ENCODE results near the gene DNAJC8.
A peak's percentile ranks its signal among the peaks of the same experiment; 100 is the strongest.

The DNAJC8 gene

GRCh38 chr1:28232558-28233263 is at the start of gene DNAJC8:
Gene DNAJC8 (minus strand): TSS chr1:28233029. CDS start chr1:28232998, 31 bp downstream.
- DNase-seq: peak; percentile 95

DNA sequence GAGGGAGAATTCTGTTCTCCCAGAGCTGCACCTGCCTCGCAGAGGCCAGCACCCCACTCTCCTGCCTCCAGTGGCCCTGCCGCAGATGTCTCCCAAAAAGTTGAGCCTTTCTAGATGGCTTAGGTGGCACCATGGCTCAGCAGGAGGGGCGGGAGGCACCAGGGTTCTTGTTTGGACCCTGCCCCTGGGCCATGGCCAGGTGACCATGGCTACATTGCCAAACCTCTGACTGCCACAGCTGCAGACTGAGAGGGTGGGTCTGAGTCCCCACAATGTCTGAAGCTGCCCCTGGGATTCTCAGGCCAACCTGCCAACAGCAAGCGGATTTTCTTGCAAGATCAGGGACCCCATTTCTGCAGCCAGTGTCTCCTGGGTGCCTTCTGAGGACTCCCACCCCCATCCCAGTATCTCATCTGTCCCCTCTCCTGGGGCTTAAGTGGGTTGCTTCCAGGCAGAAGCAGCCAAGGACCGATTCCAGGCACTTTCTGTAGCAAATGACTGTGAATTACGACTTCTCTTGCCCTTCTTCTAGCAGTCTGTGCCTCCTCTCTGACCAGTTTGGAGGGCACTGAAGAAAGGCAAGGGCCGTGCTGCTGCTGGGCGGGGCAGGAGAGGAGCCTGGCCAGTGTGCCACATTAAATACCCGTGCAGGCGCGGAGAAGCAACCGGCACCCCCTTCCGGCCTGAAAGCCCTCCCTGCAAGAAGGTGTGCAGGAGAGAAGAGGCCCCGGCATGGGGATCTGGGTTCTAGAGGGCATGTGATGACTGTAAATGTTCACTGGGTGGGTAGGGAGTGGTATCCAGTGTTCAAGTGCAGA is 49.0 kb upstream of the DNAJC8 start:
- no peak for DNase-seq

DNA sequence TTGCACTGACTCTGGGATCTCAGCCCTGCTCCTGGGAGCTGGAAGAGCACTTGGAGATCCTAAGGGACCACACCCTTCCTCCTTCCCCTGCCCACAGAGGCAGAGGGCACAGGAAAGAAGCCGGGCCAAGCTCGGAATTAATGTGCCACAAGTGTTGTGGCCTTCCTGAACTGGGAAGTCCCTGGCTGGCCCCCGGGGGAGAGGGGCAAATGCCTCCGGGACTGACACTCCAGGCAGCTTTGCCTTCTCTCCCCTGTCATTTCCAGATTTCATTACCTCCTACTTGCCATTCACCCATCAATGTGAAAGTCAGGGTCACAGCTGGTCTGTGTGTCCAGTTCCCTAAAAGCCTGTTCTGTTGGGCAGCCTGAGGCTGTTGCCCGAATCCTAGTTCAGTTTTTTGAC is 48.1 kb upstream of the DNAJC8 start:
- no peak for DNase-seq

DNA sequence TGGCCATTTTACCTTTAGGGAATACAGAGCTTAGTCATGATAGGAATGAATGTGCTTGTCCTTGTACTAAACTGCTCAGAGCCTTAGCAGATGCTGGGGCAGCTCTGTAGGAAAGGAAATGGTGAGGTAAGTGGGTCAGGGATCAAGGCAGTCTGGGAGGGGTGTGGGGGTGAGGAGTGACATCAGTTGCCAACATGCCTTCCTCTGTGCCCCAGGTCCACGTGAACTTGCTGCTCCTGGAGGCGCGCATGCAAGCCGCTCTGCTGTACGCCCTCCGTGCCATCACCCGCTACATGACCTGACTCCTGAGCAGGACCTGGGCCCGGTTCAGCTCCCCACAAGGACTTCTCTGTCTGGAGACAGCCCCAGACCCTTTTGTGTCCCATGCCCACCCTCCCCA is 47.7 kb upstream of the DNAJC8 start:
- no peak for DNase-seq

GRCh38 chr1:28279721-28280120 is 46.9 kb upstream of the DNAJC8 start:
- no peak for DNase-seq

DNA sequence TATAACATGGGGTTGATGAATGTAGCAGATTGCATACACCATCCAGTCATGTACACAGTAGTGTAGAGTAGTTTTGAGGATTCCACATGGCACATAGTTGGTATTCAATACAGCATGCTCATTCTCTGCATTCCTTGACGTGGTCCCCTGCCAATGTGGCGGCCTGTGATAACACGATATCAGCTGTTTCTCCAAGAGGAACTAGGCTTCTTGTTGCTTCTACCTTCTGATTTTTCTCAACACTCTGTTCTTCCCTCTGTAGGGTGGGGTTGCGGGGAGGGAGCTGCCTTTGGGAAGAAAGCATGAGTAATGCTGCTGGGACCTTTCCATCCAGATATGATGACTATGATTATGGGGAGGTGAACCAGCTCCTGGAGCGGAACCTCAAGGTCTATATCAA is 45.9 kb upstream of the DNAJC8 start:
- DNase-seq: no peak

DNA sequence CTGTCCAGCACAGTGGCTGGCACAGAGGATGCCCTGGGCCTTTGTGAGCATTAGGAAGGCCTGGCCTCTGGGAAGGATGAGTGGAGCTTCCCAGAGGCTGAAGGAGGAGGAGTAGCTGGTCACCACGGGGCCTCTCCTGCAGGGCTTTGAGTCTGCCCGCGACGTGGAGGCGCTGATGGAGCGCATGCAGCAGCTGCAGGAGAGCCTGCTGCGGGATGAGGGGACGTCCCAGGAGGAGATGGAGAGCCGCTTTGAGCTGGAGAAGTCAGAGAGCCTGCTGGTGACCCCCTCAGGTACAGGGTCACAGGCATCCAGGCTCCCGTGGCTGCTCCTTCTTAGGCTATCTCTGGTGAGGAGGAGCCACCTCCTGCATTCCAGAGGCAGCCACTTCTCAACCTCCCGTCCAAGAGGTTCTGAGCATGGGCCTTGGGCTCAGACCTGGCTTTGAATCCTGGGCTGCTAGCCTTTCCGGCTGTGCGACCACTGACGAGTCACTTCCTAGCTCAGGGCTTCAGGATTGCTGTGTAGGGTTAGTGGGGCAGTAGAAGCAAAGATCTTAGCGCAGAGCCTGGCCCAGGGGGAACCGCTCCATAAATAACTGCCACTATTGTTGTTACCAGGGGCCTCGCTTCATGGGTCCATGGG is 40.5 kb upstream of the DNAJC8 start:
- DNase-seq: no peak

GRCh38 chr1:28272215-28272852 is 39.5 kb upstream of the DNAJC8 start:
- DNase-seq: no peak

DNA sequence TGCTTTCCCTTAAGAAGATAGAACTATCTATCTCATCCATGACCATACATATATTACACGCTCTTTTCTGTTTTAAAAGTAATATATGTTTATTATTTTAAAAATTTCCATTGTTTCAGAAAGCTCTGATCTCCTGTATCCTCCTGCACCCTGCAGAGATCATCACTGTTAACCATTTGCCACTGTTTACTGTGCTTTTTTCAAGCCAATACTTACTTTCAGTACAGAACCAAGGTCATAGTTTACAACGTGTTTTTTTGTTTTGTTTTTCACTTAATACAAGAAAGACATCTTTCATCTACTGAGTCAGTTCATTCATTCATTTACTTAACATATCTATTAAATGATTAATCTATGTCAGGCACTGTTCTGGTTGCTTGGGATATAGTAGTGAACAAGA is 36.7 kb upstream of the DNAJC8 start:
- DNase-seq: no peak

DNA sequence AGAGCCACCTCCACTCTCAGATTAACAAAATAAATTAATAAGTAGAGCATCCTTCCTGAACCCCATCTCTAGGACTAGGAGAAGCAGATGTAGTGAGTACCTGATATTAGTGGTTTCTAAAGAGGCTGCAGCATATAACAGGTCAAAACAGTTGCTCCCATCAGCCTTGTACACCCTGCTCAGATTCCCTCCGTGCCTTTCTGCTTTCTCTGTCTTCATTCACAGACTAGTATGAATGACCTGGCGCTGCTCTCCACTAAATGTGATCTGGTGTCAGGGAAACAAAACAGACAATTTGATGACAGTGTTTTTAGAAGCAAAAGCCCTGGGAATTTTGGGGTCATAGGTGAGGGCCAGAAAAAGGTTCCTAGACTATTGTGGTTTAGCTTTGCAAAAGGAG is 34.8 kb upstream of the DNAJC8 start:
- DNase-seq: no peak

GRCh38 chr1:28266920-28267322 is 34.1 kb upstream of the DNAJC8 start:
- no peak for DNase-seq

DNA sequence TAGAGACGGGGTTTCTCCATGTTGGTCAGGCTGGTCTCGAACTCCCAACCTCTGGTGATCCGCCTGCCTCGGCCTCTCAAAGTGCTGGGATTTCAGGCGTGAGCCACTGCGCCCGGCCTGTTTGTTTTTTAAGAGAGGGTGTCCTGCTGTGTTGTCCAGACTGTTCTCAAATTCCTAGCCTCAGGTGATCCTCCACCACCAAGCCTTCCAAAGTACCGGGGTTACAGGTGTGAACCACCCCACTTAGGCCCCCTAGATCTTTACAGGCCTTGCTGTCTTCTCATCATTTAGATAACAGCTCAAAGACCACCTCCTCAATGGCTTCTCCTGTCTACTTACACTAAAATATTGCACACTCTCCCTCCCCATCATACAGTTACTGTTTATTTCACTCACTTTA is 32.7 kb upstream of the DNAJC8 start:
- no peak for DNase-seq

DNA sequence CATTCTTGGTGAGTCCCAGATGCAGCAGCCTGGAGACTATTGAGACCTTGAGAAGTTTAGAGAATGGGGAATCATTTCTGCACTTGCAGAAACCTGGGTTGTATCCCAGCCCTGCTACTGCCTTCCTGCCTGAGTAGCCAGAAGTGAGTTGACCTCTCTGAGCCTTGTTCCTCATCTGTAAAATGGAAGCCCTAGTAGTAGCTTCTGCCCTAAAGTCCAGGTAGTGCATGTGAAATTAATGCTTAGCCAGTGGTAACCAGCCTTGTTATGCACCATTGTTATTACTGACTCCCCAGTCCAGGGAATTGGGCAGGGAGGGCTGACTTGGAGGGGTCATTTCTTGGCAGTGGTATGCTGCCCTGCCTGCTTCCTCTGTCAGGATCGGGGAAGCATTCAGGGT is 32.1 kb upstream of the DNAJC8 start:
- DNase-seq: no peak

- no peak for DNase-seq
These were observed 28.0 kb upstream of the DNAJC8 start for GRCh38 chr1:28260803-28261174.

GRCh38 chr1:28259934-28260802 is 27.3 kb upstream of the DNAJC8 start:
- peak; percentile 10 for DNase-seq

- DNase-seq: peak; percentile 98
These were observed 26.6 kb upstream of the DNAJC8 start, which contains the start of gene SESN2 for GRCh38 chr1:28259252-28259933. Gene SESN2 (plus strand): TSS chr1:28259518. CDS start chr1:28259848, 330 bp downstream.

- no peak for DNase-seq
These were observed 25.9 kb upstream of the DNAJC8 start for GRCh38 chr1:28258628-28259251.

DNA sequence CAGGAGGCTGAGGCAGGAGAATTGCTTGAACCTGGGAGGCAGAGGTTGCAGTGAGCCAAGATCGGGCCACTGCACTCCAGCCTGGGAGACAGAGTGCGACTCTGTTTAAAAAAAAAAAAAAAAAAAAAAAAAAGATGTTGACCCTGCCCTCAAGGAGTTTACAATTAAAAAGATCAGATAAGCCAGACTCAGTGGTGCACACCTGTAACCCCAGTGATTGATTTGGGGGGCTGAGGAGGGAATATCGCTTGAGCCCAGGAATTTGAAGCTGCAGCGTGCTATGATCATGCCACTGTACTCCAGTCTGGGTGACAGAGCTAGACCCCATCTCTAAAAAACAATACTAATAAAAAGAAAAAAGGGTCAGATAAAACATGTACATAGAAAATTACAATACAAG is 24.9 kb upstream of the DNAJC8 start:
- no peak for DNase-seq

GRCh38 chr1:28256197-28256827 is 23.5 kb upstream of the DNAJC8 start:
- no peak for DNase-seq

DNA sequence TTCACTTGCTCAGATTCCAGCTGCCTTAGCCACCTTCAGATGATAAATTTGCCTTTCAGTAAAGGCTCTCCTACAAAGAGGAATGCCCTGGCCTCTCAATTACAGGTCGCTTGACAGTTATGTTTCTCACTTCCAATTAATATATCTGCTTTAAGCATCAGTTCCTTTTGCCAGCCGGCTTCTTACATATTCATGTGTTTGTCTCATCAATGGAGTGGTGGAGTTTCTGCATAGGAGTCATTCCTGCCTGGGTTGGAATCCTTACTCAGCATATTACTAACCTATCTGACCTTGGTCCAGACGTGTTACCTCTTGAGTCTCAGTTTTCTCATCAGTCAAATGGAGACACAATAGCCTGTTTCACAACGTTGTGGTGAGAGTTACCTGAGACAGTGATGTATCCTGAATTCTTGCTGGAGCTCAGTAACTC is 17.1 kb upstream of the DNAJC8 start:
- no peak for DNase-seq
